ENCODE data around the gene GPC1. TPM values are rescaled to one million over a fixed set of nuclear protein-coding genes. Genes with fewer than 3 reads are reported as not detected.

The GPC1 gene
- total and polyA plus RNA-seq, 2 of the 13 experiments (the other 11 are each of a cell fraction or from before 2014, with no cell fraction given), result 4.0 to 5.5 TPM

GRCh38 chr2:240455272-240455646, 19.8 kb downstream of the GPC1 start (continued):
- no peak for TF ChIP-seq ZBTB40 (IDR thresholded peaks at IDR 0.05)
- no peak for TF ChIP-seq ZBTB40 (CRISPR knock-in tag; IDR thresholded peaks at IDR 0.05)
- TF ChIP-seq ZNF543 (CRISPR knock-in tag; IDR thresholded peaks at IDR 0.05), result no peak
- TF ChIP-seq DPF2 (CRISPR knock-in tag; IDR thresholded peaks at IDR 0.05; ENCODE audit: borderline replicate concordance, low read depth), result no peak
- TF ChIP-seq HMG20B (CRISPR knock-in tag; conservative IDR thresholded peaks at IDR 0.05), result no peak
- TF ChIP-seq ZMAT5 (CRISPR knock-in tag; IDR thresholded peaks at IDR 0.05; ENCODE audit: borderline replicate concordance, low read depth), result no peak
- TF ChIP-seq, protein P1, sequence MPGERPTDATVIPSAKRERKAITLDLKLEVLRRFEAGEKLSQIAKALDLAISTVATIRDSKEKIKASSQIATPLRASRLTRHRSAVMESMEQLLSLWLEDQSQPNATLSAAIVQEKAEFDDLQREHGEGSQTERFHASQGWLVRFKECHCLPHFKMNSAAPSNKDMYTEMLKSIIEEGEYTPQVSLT (CRISPR knock-in tag; IDR thresholded peaks at IDR 0.05; ENCODE audit: borderline replicate concordance, low read depth), result no peak
- TF ChIP-seq, protein P2, sequence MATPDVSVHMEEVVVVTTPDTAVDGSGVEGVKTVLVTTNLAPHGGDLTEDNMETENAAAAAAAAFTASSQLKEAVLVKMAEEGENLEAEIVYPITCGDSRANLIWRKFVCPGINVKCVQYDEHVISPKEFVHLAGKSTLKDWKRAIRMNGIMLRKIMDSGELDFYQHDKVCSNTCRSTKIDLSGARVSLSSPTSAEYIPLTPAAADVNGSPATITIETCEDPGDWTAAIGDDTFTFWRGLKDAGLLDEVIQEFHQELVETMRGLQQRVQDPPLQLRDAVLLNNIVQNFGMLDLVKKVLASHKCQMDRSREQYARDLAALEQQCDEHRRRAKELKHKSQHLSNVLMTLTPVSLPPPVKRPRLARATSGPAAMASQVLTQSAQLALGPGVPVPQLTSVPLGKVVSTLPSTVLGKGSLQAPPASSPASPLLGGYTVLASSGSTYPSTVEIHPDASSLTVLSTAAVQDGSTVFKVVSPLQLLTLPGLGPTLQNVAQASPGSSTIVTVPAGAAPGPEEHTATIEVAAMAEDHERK (CRISPR knock-in tag; IDR thresholded peaks at IDR 0.05; ENCODE audit: low read depth), result no peak
- TF ChIP-seq GATA4 (IDR thresholded peaks at IDR 0.05; ENCODE audit: borderline replicate concordance, low read depth), result no peak
- no peak for TF ChIP-seq ZNF563 (CRISPR knock-in tag; IDR thresholded peaks at IDR 0.05)
- TF ChIP-seq SAP130 (CRISPR knock-in tag; IDR thresholded peaks at IDR 0.05; ENCODE audit: low read depth), result no peak
- TF ChIP-seq RXRA (CRISPR knock-in tag; IDR thresholded peaks at IDR 0.05), result peak; percentile 52; the same call in 1 of the 2 replicates
- TF ChIP-seq, protein P3, sequence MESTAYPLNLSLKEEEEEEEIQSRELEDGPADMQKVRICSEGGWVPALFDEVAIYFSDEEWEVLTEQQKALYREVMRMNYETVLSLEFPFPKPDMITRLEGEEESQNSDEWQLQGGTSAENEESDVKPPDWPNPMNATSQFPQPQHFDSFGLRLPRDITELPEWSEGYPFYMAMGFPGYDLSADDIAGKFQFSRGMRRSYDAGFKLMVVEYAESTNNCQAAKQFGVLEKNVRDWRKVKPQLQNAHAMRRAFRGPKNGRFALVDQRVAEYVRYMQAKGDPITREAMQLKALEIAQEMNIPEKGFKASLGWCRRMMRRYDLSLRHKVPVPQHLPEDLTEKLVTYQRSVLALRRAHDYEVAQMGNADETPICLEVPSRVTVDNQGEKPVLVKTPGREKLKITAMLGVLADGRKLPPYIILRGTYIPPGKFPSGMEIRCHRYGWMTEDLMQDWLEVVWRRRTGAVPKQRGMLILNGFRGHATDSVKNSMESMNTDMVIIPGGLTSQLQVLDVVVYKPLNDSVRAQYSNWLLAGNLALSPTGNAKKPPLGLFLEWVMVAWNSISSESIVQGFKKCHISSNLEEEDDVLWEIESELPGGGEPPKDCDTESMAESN (CRISPR knock-in tag; conservative IDR thresholded peaks at IDR 0.05), result 0 out of 2 replicates have a peak, but pooled peaks have one; percentile 11
- TF ChIP-seq GATAD2A (CRISPR knock-in tag; IDR thresholded peaks at IDR 0.05), result no peak
- TF ChIP-seq ZNF124 (CRISPR knock-in tag; IDR thresholded peaks at IDR 0.05), result no peak
- no peak for TF ChIP-seq TAF15 (IDR thresholded peaks at IDR 0.05; ENCODE audit: low read depth, low read length, poor library complexity, severe bottlenecking)
